ENCODE measurements around the gene DOHH.

DNA sequence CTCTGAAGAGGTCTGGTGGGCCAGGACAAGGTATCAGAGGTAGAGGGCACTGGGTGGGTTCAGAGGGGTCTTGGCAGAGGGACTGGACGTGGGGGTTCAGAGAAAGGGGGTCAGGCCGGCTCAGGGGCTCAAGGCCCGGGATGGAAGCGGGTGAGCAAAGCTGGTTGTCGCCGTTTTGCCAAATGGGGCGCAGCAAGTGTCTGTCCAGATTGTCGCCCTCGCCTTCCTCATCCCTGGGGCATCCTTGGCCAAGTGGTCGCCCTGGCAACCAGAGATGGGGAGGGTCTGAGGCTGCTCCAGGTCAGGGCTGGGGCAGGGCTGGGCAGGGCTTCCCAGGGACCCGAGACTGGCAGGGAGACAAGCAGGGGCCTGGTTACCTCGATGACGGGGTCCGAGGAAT lies 6.8 kb downstream of the DOHH start:
- TF ChIP-seq, protein P1, sequence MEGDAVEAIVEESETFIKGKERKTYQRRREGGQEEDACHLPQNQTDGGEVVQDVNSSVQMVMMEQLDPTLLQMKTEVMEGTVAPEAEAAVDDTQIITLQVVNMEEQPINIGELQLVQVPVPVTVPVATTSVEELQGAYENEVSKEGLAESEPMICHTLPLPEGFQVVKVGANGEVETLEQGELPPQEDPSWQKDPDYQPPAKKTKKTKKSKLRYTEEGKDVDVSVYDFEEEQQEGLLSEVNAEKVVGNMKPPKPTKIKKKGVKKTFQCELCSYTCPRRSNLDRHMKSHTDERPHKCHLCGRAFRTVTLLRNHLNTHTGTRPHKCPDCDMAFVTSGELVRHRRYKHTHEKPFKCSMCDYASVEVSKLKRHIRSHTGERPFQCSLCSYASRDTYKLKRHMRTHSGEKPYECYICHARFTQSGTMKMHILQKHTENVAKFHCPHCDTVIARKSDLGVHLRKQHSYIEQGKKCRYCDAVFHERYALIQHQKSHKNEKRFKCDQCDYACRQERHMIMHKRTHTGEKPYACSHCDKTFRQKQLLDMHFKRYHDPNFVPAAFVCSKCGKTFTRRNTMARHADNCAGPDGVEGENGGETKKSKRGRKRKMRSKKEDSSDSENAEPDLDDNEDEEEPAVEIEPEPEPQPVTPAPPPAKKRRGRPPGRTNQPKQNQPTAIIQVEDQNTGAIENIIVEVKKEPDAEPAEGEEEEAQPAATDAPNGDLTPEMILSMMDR (IDR thresholded peaks at IDR 0.05; ENCODE audit: low read length), result no peak
- TF ChIP-seq EZH2 (IDR thresholded peaks at IDR 0.05; ENCODE audit: borderline replicate concordance, low read length), result no peak
